GM19372 (cell line): ENCODE measurements around the gene MBD4.
A peak's percentile ranks its signal among the peaks of the same experiment; 100 is the strongest.

Experiments
- ATAC-seq: cut with Tn5 transposase; IDR thresholded peaks from one replicate; pipeline ENCODE4 v1.9.1; 2021; ENCODE audit warnings: mild to moderate bottlenecking, low read depth, moderate library complexity; ENCODE audit not compliant: unreplicated experiment

The MBD4 gene

DNA sequence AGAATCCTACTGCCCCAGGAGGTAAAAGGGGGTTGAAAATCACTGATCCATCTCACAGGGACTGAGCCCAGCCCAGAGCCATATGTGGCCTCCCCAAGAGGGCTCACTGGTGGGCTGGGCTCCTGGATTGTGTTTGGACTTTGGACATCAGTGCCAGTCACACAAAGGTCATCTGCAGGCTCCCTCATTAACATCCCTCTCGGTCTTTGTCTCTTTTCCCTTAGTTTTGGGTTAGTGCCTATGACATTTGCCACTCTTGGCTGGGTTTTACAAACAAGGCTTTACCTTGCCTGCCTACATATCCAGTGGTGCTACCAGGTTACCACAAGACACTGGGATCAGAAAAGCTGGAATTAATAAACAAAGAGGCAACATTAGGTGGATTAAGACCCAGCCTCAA is 28.2 kb upstream of the MBD4 start:
- ATAC-seq, result no peak

GRCh38 chr3:129463716-129464115 is 24.0 kb upstream of the MBD4 start:
- ATAC-seq, result no peak

GRCh38 chr3:129463094-129463493 is 23.3 kb upstream of the MBD4 start:
- no peak for ATAC-seq

DNA sequence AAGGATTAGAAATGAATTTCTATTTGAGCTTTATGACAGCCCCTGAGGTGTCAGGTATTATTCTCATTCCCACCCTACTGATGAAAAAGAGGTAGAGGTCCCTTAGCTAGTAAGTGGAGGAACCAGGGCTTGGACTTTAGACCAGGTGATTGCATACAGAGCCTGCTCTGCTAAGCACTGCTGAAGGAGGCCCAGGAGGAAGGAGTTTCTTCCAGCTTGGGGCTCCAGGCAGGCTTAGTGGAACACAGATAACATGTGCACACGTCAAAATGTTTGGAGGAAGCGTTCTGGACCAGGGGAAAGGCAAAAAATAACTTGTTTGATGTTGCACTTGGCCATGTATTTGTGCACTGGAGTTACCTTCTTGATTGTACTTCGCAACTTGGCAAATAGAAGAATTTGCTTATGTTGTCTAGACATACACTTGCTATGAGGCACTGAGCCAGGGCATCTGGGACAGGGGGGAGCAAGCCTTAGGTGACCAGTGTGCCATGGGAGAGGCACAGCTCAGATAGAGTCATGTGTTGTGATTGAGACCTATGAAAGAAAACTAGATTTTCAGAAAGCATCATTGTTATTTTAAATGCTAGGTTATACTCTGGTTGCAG is 22.7 kb upstream of the MBD4 start:
- no peak for ATAC-seq

DNA sequence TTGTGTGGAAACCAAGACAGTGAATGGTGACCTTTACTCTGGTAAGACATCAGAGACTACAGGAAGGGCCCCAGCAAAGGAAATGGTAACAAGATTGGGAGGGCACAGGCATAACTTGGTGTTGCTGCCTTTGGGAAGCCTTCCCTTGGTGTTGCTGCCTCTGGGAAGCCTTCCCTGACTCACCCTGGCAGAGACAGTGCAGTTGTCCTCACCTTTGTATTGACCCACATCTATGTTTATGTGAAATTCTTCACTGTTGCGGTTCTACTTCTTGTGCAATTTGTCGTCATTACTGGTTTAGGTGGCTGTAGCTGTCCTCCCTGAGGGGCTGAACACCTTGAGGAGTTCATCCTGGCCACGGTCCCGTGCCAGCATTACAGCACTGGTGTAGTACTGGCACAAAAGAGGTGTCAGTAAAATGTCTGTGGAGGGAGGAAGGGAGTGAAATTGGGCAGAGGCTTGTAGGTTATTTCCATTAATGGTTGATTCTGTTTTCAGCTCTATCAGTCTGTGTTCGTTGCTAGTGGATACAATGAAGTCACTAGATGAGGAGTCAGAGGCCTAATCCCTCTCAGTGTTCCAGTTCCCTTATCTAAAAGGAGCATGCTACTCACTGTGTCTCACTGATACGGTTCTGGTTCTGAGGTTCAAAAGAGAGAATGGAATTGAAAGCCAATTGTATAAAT is 21.9 kb upstream of the MBD4 start:
- no peak for ATAC-seq

GRCh38 chr3:129461022-129461421 is 21.3 kb upstream of the MBD4 start:
- no peak for ATAC-seq

GRCh38 chr3:129460572-129460971 is 20.8 kb upstream of the MBD4 start:
- ATAC-seq, result no peak

- no peak for ATAC-seq
These were observed 20.4 kb upstream of the MBD4 start for GRCh38 chr3:129460155-129460554.

DNA sequence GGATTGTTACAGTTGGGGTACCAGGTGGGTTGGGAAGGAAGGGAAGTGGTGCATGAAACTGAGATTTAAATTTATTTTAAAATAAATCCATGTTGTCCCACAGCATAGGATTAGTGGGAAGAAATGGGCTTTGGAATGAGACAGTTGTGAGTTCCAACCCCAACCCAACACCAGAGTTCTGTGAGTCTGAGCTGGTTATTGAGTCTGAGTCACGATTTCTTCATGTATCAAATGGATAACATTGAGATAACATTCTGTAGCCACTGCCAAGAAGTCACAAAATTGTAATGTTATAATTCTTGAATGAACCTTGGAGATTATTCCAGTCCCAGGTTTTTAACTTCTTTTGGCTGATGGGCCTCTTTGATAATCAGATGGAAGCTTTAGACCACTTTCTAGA is 14.0 kb upstream of the MBD4 start:
- ATAC-seq, result no peak

GRCh38 chr3:129449279-129450115 is 9.7 kb upstream of the MBD4 start:
- no peak for ATAC-seq

- ATAC-seq, result no peak
These were observed 8.6 kb upstream of the MBD4 start for GRCh38 chr3:129448186-129448895.

GRCh38 chr3:129446926-129447325 is 7.2 kb upstream of the MBD4 start:
- ATAC-seq, result no peak

GRCh38 chr3:129445471-129445870 is 5.7 kb upstream of the MBD4 start:
- no peak for ATAC-seq

DNA sequence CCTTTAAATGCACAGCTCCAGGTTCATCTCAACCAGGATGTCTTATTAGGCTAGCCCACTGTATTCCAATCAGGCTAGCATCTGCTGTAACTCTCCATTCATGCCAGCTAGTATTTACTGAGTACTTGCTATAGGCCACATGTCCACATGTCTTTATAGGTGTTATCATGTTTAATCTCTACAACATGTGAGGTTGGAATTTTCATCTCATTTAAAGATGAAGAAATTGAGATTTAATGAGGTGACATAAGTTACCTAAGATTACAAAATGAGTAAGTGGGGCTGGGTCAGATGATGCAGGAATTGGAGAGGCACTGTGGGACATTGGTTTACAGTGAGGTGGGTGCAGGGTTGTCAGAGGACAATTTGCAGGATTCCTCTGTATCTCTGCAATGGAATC is 3.2 kb upstream of the MBD4 start:
- no peak for ATAC-seq

DNA sequence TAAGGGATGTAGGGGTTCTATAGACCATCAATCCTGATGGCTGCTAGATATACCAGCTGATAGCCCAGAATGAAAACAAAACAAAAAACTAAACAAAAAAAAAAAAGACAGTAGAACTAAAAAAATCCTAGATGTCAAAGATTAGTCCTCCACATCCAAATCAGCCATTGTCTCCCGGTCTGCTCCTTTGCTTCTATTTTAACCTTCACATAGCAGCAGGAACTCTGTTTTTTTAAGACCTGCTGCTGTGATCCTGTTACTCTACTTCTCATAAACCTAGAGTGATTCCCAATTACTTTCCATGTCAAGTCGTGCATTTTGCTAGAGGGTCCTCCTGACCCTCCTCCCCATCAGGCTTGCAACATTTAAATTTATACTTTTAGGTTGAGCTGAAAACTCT is 2.7 kb upstream of the MBD4 start:
- no peak for ATAC-seq

- no peak for ATAC-seq
These were observed 2.0 kb upstream of the MBD4 start for GRCh38 chr3:129441782-129442181.

GRCh38 chr3:129441215-129441614 is 1.5 kb upstream of the MBD4 start:
- no peak for ATAC-seq

DNA sequence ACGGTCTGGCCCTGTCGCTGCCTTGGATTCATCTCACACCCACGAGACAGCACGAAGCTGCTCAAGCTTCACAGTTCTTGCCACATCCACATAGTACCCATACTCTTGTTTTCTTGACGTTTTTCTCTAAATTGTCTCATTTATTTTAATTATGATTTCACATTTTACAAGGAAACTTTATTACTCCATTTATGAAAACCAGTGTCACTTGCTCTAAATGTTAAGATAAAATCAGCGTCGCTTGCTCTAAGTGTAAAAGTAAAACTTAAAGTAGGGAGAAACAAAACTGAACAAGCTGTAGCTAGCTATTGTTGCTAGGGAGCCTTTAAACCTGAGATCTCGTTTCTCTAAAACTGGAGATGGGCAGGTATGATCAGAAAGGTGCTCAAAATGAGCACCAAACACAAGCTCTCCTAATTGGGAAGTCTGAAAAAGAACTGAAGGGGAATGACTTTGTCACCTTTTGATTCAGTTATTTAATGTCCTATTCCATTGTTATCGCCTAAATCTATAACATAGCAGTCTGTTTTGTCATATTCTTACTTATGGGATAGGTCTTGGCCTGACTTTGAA is 956 bp upstream of the MBD4 start:
- no peak for ATAC-seq

DNA sequence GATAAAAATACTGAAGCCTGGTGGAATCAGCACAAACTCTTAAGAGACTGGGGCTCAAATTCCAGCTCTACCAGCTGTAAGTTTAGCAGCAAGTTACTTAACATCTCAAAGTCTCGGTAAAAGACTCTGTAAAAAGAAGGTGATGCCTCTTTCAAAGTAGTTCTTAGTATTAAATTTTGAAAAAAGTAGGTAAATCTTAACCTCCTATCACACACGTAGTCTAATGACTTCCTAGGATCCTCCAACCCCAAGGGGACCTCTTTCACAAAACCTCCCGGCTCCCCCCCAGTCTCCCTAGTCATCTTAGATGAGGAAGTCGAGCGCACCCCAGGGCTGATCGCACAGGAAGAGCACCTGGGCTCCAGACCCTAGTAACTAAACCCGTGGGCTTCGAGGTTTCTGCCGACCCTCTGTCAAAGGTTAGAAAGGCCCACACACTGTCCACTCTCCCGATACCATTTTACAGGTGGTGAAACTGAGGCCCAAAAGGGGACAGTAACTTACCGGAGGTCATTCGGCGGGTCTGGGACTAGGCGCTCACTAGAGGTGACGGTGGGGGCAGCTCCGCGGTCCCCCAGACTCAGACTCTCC is 427 bp downstream of the MBD4 start:
- ATAC-seq, result peak; percentile 3

GRCh38 chr3:129435367-129435766 is 4.4 kb downstream of the MBD4 start:
- no peak for ATAC-seq
